H1 (cell line): ENCODE results near the gene MRPL43. TPM values are rescaled to one million over a fixed set of nuclear protein-coding genes. Genes with fewer than 3 reads are reported as not detected.
"Not testable (repeated sequence)": the region's sequence is repeated elsewhere in the genome, so short reads cannot be mapped to it uniquely, and the experiment has no call there.

Experiments
- CTCF ChIA-PET: fragments of 300-600 bp; sonication (Branson Sonifier 250); formaldehyde crosslinking; loops from one replicate; lab custom pipeline; 2021; ENCODE audit not compliant: partially characterized antibody; lab: Charles Lee
- POLR2A ChIA-PET: fragments of 300-600 bp; sonication (Branson Sonifier 250); formaldehyde crosslinking; loops from one replicate; lab custom pipeline; 2021; ENCODE audit warnings: inconsistent platforms; ENCODE audit not compliant: partially characterized antibody; lab: Charles Lee
- DNase-seq, 2 experiments: peaks; one replicate each; pipeline versions ENCODE4 v3.0.0 to v3.0.0-alpha.2; 2010 to 2022; ENCODE audit warnings: low spot score in 2 of 2, low read depth in 1 of 2, mixed read lengths in 1 of 2
- FAIRE-seq: peaks from 2 replicates; lab custom pipeline; 2011; peaks lifted over from hg19 to GRCh38; lab: Jason Lieb, UNC
- H2AFZ ChIP-seq: 2 replicates; pipeline ENCODE4 v1.8.1; 2012; ENCODE audit warnings: low read length, inconsistent platforms
- H2AK5ac ChIP-seq: 2 replicates; pipeline ENCODE4 v1.6.1; 2013; ENCODE audit warnings: low read depth, low read length
- H2BK120ac ChIP-seq: replicated peaks from 2 replicates; pipeline ENCODE3; 2013; ENCODE audit warnings: low read depth, low read length, inconsistent platforms
- H2BK12ac ChIP-seq: 2 replicates; pipeline ENCODE4 v1.6.1; 2013; ENCODE audit warnings: low read depth, low read length
- H2BK15ac ChIP-seq: 2 replicates; pipeline ENCODE4 v1.6.1; 2013; ENCODE audit warnings: low read length
- H2BK20ac ChIP-seq: 2 replicates; pipeline ENCODE4 v1.6.1; 2013; ENCODE audit warnings: low read length
- H2BK5ac ChIP-seq: 2 replicates; pipeline ENCODE4 v1.6.1; 2013; ENCODE audit warnings: low read depth, low read length
- H3K14ac ChIP-seq: 2 replicates; pipeline ENCODE4 v1.6.1; 2013; ENCODE audit warnings: inconsistent platforms; ENCODE audit not compliant: insufficient read length
- H3K18ac ChIP-seq: 2 replicates; pipeline ENCODE4 v1.6.1; 2013; ENCODE audit warnings: low read length; ENCODE audit errors: extremely low read depth
- H3K23ac ChIP-seq: 2 replicates; pipeline ENCODE4 v1.6.1; 2013; ENCODE audit warnings: inconsistent platforms; ENCODE audit not compliant: insufficient read length
- H3K23me2 ChIP-seq: 2 replicates; pipeline ENCODE4 v1.6.1; 2013; ENCODE audit warnings: low read depth, low read length
- H3K27ac ChIP-seq: 2 replicates; pipeline ENCODE4 v1.6.1; 2011; ENCODE audit warnings: low read depth, low read length, inconsistent platforms
- H3K27me3 ChIP-seq, 4 experiments: replicated peaks in 1 of 4; 1 replicate in 1 of 4; 2 replicates in 3 of 4; pipeline versions ENCODE4 v1.6.1 to v1.8.1; 2011 to 2013; ENCODE audit warnings: low read length in 3 of 4, mild to moderate bottlenecking in 3 of 4, inconsistent platforms in 2 of 4, mixed read lengths in 2 of 4, moderate library complexity in 1 of 4; ENCODE audit not compliant: control insufficient read depth in 3 of 4, insufficient read depth in 3 of 4; ENCODE audit errors: extremely low read depth in 1 of 4
- H3K36me3 ChIP-seq, 4 experiments: 2 replicates each; pipeline versions ENCODE4 v1.6.1 to v1.8.1; 2011 to 2013; ENCODE audit warnings: mild to moderate bottlenecking in 4 of 4, low read length in 3 of 4, moderate library complexity in 2 of 4, control low read depth in 1 of 4, inconsistent platforms in 1 of 4; ENCODE audit not compliant: insufficient read depth in 4 of 4, control insufficient read depth in 2 of 4
- H3K4ac ChIP-seq: replicated peaks from 2 replicates; pipeline ENCODE3; 2013; ENCODE audit warnings: low read length, low read depth, mixed read lengths, inconsistent platforms; ENCODE audit not compliant: insufficient read length
- H3K4me1 ChIP-seq, 4 experiments: replicated peaks in 1 of 4; 1 replicate in 1 of 4; 2 replicates in 3 of 4; pipeline versions ENCODE4 v1.6.1 to v1.8.1; 2011 to 2013; ENCODE audit warnings: low read length in 3 of 4, inconsistent platforms in 2 of 4, mixed read lengths in 1 of 4; ENCODE audit not compliant: insufficient read depth in 4 of 4, control insufficient read depth in 3 of 4
- H3K4me2 ChIP-seq, 2 experiments: 2 replicates each; pipeline versions ENCODE4 v1.6.1 to v1.8.1; 2011 to 2013; ENCODE audit warnings: low read depth in 2 of 2, low read length in 2 of 2, control low read depth in 1 of 2, inconsistent platforms in 1 of 2, mild to moderate bottlenecking in 1 of 2; ENCODE audit not compliant: insufficient read depth in 1 of 2
- H3K4me3 ChIP-seq, 4 experiments: fragments of 200-600, 300-600 bp in 1 of 4; sonication (generic), shearing (Covaris generic), sonication (Bioruptor Twin) in 1 of 4; 2 replicates each; pipeline versions ENCODE4 v1.5.1 to v1.8.1; 2011 to 2016; ENCODE audit warnings: low read length in 4 of 4, low read depth in 3 of 4, control low read depth in 2 of 4, inconsistent platforms in 2 of 4, mild to moderate bottlenecking in 2 of 4, mixed read lengths in 1 of 4, moderate library complexity in 1 of 4; ENCODE audit not compliant: insufficient read depth in 2 of 4; ENCODE audit errors: extremely low read depth in 1 of 4
- H3K56ac ChIP-seq: replicated peaks from 2 replicates; pipeline ENCODE3; 2013; ENCODE audit warnings: low read depth, mild to moderate bottlenecking, mixed read lengths, low read length, inconsistent platforms; ENCODE audit not compliant: insufficient read length
- H3K79me1 ChIP-seq: 2 replicates; pipeline ENCODE4 v1.6.1; 2013; ENCODE audit warnings: low read depth, low read length, control low read depth
- H3K79me2 ChIP-seq, 2 experiments: 2 replicates each; pipeline versions ENCODE4 v1.6.1 to v1.8.1; 2012 to 2013; ENCODE audit warnings: low read length in 2 of 2, mild to moderate bottlenecking in 2 of 2, inconsistent platforms in 1 of 2; ENCODE audit not compliant: insufficient read depth in 2 of 2, control insufficient read depth in 1 of 2
- H3K9ac ChIP-seq, 4 experiments: replicated peaks in 1 of 4; 1 replicate in 1 of 4; 2 replicates in 3 of 4; pipeline versions ENCODE4 v1.6.1 to v1.8.1; 2011 to 2013; ENCODE audit warnings: low read depth in 3 of 4, low read length in 3 of 4, control low read depth in 2 of 4, mild to moderate bottlenecking in 2 of 4, moderate library complexity in 2 of 4, inconsistent platforms in 1 of 4; ENCODE audit errors: extremely low read depth in 1 of 4
- H3K9me3 ChIP-seq, 2 experiments: 2 replicates each; pipeline versions ENCODE4 v1.6.1 to v1.8.1; 2012 to 2013; ENCODE audit warnings: mild to moderate bottlenecking in 2 of 2, moderate library complexity in 2 of 2, control low read depth in 1 of 2, inconsistent platforms in 1 of 2, low read depth in 1 of 2, low read length in 1 of 2, mixed read lengths in 1 of 2; ENCODE audit not compliant: insufficient read depth in 2 of 2
- H4K20me1 ChIP-seq, 2 experiments: replicated peaks in 1 of 2; 2 replicates each; pipeline versions ENCODE3 to v1.8.1; 2011 to 2013; ENCODE audit warnings: inconsistent platforms in 2 of 2, low read length in 2 of 2, mild to moderate bottlenecking in 1 of 2; ENCODE audit not compliant: insufficient read depth in 2 of 2, control insufficient read depth in 1 of 2
- H4K5ac ChIP-seq: 2 replicates; pipeline ENCODE4 v1.6.1; 2013; ENCODE audit warnings: low read length, low read depth, mixed read lengths, inconsistent platforms; ENCODE audit not compliant: insufficient read length
- H4K8ac ChIP-seq: 2 replicates; pipeline ENCODE4 v1.8.0; 2013; ENCODE audit warnings: mild to moderate bottlenecking, moderate library complexity, low read length, inconsistent platforms; ENCODE audit not compliant: insufficient read depth; ENCODE audit errors: extremely low read depth
- H4K91ac ChIP-seq: replicated peaks from 2 replicates; pipeline ENCODE3; 2013; ENCODE audit warnings: low read length, mixed read lengths, inconsistent platforms; ENCODE audit not compliant: insufficient read length
- WGBS, 2 experiments: shearing (Covaris generic) in 1 of 2; methylation state at CpG; one replicate each; pipeline versions ENCODE4 v1.1.6 to v1.1.7; 2013 to 2015; ENCODE audit warnings: low lambda C conversion rate in 2 of 2, mixed read lengths in 2 of 2, inconsistent platforms in 1 of 2, low coverage in 1 of 2, missing lambda C conversion rate in 1 of 2; ENCODE audit not compliant: insufficient replicate concordance in 2 of 2, insufficient coverage in 1 of 2, insufficient read length in 1 of 2; ENCODE audit errors: extremely low coverage in 1 of 2, missing lambda C conversion rate in 1 of 2; 5-methylcytosine and 5-hydroxymethylcytosine counted together
- polyA plus RNA-seq, 7 experiments: library from polyadenylated mRNA; depleted of rRNA in 3 of 7; stranded (reverse) in 5 of 7; unstranded in 2 of 7; fragments of >200 nt in 5 of 7; fragments of 200-250 nt in 2 of 7; gene quantifications; 1 replicate in 5 of 7; 2 replicates in 1 of 7; 4 replicates in 1 of 7; pipeline versions ENCODE4 v1.2.1 to v1.2.3, GENCODE V29; 2011 to 2013; ENCODE audit warnings: missing spikeins in 2 of 7, mixed read lengths in 2 of 7
- total RNA-seq: library from RNA; stranded (reverse); fragmentation: NEBNext Ultra II Directional; extraction: Animal tissue kit (Norgen Biotek cat#: 25700); gene quantifications from 2 replicates; pipeline ENCODE4 v1.2.1, GENCODE V29; 2021

MRPL43 gene
- total and polyA plus RNA-seq, 2 of the 8 experiments (the other 6 are each of a cell fraction or from before 2014, with no cell fraction given) = 74.1 to 149 TPM

- H2BK120ac ChIP-seq, H3K14ac ChIP-seq, H3K56ac ChIP-seq, H2BK5ac ChIP-seq, H3K4me3 ChIP-seq, H2AK5ac ChIP-seq, H3K27me3 ChIP-seq, H3K79me1 ChIP-seq, H3K4me2 ChIP-seq, H4K8ac ChIP-seq, H3K27ac ChIP-seq, H3K9ac ChIP-seq, H2AFZ ChIP-seq, DNase-seq, H3K79me2 ChIP-seq, H3K9me3 ChIP-seq, H3K23me2 ChIP-seq, H2BK12ac ChIP-seq, H3K18ac ChIP-seq, H3K4ac ChIP-seq, H3K23ac ChIP-seq, H2BK15ac ChIP-seq, H2BK20ac ChIP-seq, H4K91ac ChIP-seq, H4K5ac ChIP-seq: not testable (repeated sequence)
- POLR2A ChIA-PET = interaction anchor here (0.6 to 1.2 kb wide), 2 partner anchors 11 to 13 kb away, joined by 3 to 5 read pairs; partner anchors contain the start of genes MRPL43 and TWNK
- Histone ChIP-seq H4K20me1 (peaks cover 0 to 16% of the 10 kb centered on the region in 2 experiments), H3K36me3 (peaks cover 0 to 11% (median 3%) of the 10 kb centered on the region in 4 experiments; a peak in 4 of 8 replicates), H3K4me1 (peaks cover 0 to 11% (median 9%) of the 10 kb centered on the region in 4 experiments; a peak in 6 of 7 replicates)
- WGBS, 2 experiments = 91% methylated on average over 8 of the region's 8 CpGs; no CpG with 5 or more reads in 1 of the 2 experiments
- peak; percentile 13 for FAIRE-seq
- CTCF ChIA-PET = interaction anchor here (0.5 to 2.0 kb wide), 3 partner anchors 37 to 414 kb away, joined by 3 to 5 read pairs (median 3); no protein-coding TSS in a partner anchor
Observed at GRCh38 chr10:100975397-100975796, 11.9 kb downstream of the MRPL43 start.
